Measurements from ENCODE around the gene GFI1.

The GFI1 gene

GRCh38 chr1:92485381-92486250 lies 1.1 kb downstream of the GFI1 start:
- TF ChIP-seq, protein P1, sequence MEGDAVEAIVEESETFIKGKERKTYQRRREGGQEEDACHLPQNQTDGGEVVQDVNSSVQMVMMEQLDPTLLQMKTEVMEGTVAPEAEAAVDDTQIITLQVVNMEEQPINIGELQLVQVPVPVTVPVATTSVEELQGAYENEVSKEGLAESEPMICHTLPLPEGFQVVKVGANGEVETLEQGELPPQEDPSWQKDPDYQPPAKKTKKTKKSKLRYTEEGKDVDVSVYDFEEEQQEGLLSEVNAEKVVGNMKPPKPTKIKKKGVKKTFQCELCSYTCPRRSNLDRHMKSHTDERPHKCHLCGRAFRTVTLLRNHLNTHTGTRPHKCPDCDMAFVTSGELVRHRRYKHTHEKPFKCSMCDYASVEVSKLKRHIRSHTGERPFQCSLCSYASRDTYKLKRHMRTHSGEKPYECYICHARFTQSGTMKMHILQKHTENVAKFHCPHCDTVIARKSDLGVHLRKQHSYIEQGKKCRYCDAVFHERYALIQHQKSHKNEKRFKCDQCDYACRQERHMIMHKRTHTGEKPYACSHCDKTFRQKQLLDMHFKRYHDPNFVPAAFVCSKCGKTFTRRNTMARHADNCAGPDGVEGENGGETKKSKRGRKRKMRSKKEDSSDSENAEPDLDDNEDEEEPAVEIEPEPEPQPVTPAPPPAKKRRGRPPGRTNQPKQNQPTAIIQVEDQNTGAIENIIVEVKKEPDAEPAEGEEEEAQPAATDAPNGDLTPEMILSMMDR (IDR thresholded peaks at IDR 0.05; ENCODE audit: extremely low read depth, missing control alignments), result peak; percentile 66
- peak; percentile 86 for DNase-seq (ENCODE audit: low spot score)

DNA sequence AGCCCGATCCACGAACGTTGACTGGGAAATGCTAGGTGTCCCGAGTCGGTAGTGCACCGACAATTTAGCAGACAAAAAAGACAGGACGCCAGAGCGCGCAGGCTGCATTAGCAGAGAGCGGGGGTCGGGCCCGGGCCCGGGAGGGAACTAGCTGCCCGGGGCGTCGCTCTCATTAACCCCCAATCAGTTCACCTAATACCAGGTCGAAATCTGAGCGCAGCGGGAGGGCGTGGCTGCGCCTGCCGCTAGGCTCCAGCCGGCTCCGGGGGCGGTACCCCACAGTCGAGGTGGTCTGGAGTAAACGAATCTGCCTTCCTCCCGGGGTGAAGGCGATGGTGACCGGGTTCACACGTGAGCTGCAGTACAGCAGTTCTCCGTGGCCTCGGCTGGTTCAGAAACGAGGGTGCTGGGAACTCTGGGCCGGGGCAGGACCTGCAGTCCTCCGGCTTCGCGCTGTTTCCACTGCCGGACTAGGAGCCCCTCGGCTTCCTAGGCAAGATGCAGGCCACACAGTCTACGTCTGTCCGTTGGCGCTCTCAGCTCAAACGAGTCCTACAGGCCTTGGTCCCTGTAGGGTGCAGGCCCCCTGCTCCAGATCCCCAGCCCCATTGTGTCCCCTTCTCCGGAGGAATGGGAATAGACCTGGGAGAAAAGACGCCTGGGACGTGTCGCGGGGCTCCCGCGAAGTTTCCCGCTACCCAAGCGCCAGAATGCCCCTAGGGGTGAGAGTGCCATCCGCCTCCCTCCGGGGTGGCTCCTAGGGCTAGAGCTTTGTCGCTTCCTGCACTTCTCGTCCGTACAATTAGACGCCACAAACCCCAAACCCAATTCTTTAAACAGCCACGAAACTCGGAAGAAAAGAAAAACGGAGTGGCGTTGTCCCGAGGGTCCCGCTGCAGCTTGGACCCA lies 2.0 kb downstream of the GFI1 start:
- DNase-seq (ENCODE audit: low spot score), result peak; percentile 78
- TF ChIP-seq, protein P1 (IDR thresholded peaks at IDR 0.05; ENCODE audit: extremely low read depth, missing control alignments), result no peak

DNA sequence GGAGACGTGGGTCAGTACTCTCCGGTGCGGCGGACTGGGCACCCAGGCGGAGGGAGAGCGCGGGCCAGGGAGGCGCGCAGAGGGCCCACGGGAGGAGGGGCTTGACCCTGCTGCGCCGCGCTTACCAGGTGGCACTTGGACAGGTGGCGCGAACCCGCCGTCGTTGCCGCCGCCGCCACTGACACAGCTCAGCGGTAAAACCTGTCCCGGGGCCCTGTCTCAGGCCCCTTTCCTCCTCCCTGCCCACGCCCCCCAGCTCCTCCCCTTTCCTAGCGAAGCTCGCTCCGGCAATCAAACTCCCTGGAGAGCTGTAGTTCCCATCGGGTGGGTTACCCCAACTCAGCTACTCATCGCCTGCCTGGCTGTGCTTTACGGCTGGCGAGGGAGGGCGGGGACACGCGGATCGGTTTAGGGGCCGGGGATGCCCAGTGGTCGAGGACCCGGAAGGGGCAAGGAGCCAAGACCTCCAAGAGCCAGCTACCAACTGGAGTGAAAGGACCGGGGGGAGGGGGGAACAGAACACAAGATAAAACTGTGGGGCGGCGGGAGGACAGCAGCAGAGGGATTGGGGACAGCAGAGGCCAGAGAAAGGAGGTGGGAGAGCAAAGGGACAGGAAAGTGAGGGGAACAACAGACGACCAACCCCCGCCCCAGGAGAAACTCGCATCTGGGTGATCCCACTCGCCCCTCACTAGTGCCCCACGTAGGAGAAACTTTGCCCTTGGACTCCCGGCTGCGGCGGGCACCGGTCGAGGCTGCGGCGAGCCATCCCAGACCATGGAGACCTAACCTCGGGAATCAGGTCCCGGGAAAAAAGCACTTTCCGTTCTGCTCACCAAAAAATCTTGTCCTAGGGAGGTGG lies 2.9 kb downstream of the GFI1 start:
- TF ChIP-seq, protein P1 (IDR thresholded peaks at IDR 0.05; ENCODE audit: extremely low read depth, missing control alignments), result no peak
- peak; percentile 56 for DNase-seq (ENCODE audit: low spot score)

DNA sequence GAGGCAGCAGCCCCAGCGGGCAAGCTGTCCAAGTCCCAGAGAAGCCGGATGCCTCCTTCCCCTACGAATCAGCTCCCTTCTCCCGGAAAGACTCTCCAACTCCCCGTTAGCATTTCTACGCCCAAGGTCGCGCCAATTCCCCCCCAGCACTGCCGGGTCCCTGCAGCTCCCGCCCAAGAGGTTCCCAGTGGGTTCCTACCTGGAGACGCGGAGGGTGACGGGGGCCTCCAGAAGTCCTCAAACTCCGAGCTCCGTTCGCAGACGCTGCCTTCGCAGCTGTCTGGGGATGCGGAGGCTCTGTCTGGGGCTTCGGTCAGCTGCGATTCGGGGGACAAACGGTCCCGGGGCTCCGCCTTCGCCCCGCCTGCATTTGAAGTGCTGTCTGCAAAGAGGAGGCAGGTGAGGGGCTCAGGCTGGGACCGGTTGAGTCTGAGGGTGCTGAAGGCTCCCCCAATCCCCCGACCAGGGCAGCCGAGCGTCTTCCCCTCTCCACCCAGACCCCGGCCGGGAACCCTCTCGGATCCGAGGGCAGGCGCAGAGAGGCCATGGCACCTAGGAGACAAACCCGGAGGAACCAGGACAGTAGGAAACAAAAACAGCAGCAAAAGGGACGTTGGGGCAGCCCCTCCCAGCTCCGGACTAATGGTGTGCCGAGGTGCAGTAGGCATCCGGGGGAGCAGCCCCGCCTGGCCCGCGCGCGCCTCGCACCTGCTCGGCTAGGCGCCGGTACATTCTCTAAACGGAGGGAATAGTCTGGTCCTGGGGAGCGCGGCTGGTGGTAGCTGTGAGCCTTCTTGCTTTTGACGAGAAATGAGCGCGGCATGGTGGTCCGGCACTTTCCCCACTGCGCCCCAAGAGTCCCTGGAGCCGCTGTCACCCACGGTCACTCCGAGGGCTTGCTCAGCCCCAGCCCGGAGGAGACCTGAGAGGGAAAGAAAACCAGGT lies 3.8 kb downstream of the GFI1 start:
- TF ChIP-seq, protein P1 (IDR thresholded peaks at IDR 0.05; ENCODE audit: extremely low read depth, missing control alignments), result no peak
- peak; percentile 61 for DNase-seq (ENCODE audit: low spot score)

DNA sequence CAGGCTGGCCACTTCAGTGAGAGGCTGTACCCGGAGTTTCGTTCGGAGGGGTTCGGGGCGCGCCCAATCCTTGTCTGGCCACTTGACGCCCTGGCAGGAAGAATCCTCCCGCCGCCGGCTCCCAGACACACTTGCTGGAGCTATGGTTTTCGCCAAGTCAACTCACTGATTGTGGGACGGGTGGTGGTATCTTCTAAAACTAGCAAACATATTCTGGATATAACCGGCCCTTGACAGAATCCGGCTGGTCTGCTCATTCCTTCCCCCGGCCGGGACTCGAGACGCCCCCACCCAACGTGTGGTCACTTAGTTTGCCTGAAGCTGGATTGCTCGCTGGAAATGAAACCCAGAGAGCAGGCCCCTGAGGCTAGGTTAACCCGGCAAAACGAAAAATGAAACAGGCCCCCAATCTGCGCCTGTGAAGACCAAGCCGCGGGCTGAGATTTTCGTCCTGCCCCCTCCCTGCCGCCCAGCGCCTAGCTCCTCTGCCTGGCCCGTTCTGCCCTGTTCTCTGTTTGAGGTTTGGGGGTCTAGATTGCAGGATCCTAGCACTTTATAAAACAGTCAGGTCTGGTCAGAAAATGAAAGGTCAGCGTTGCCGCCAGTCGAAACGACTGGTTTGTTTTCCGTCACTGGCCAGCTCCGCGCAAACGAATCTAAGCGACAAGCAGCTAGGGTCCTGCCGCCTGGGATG lies 4.6 kb downstream of the GFI1 start:
- peak; percentile 65 for DNase-seq (ENCODE audit: low spot score)
- TF ChIP-seq, protein P1 (IDR thresholded peaks at IDR 0.05; ENCODE audit: extremely low read depth, missing control alignments), result no peak

DNA sequence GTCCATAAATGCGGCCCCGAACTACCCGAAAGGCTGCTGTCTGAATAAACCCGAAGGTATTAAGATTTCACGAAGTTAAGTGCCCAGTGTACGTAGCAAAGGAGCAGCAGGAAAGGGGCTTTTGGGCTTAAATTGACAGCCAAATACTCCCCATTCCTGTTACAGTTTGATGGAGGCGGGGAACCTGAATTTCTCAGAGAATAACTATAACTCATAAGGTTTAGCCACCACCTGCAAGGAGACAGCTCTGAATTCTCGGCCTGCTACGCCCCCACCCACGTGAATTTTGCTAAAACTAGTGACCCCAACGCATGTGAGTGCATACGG lies 5.2 kb downstream of the GFI1 start:
- TF ChIP-seq, protein P1 (IDR thresholded peaks at IDR 0.05; ENCODE audit: extremely low read depth, missing control alignments), result no peak
- no peak for DNase-seq (ENCODE audit: low spot score)
